Measurements from ENCODE around the gene HEXD.

HEXD gene

DNA sequence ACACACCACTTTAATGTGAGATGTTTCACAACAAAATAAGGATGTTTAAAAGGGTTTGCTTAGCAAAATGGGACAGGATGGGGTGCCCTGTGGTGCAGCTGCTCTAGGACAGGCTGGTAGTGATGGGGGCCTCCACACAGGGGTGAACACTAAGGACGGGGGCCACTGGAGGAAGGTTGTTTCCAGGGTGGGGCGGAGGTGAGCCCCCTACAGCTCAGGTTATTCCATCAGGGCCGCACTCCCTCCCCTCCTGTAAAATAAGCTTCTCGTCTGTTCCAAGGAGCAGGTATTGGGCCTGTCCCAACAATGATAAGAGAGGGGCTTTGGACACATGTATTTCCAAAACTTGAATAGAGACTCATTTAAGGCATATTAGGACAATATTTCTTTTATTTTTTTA, 1.9 kb upstream of the HEXD start:
- DNase-seq: no peak

DNA sequence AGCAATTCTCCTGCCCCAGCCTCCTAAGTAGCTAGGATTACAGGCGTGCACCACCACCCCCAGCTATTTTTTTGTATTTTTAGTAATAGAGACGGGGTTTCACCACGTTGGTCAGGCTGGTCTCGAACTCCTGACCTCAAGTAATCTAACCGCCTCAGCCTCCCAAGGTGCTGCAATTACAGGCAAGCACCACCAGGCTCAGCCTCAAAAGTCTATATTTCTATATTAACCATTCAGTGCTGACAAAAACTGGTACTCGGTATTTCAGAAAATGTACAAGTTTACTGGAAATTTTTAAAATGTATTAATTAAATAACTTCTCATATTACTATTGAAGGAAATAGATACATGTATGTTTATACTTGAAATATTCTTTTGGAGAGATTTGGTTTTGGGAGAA, 1.4 kb upstream of the HEXD start:
- no peak for DNase-seq

DNA sequence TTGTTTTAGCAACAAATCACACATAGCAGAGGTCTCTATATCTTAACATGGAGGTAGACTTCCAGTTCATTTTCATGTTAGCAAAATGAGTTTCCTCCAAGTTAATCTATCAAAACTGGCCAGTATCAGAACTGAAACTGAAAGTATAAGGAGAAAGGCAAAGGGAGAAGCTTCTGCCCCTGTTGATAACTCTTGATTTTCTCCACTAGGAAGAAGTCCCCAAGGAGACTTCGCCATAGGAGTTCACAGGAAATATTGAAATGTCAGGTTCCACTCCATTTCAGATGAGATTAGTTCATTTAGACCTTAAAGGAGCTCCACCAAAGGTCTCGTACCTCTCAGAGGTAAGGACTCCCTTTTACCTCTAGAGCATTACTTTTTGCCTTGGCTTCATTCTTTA, 1.4 kb downstream of the HEXD start:
- no peak for DNase-seq

DNA sequence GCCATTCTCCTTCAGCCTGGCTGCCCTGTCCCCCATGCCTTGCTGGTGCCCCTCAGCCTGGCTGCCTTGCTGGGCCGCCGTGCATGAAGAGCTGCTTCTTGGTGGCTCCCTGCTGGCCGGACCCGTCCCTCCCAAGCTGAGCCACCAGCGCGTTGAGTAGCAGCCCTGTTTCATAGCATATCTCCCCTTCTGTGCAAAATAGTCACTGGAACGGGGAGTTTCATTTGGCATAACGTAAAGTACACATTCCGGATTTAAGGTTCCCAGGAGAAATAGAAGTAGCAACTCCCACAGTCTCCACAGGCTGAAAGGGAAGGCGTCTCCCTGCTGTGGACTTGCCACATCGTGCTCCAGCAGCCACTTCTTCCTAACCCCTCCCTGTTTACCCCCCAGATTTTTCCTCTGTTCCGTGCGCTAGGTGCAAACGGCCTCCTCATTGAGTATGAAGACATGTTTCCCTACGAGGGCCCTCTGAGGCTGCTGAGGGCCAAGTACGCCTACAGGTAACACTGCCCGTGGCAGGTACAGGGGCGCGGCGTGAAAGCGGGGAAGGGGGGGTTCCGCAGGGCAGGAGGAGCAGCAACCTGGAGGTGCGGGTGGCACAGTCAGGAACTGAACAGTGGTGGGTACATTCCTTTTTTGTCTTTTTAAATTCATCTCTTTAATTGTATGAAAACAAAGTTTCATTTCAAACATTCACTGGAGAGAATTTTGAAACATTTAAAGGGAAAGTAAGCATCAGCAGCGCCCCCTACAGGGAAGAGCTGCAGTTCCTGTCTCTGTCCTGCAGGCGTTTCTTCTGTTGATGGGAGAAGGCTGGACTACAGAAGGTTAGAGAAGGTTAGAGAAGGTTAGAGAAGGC, 6.1 kb downstream of the HEXD start:
- DNase-seq: peak in 1 of 4 experiments; percentile 19

DNA sequence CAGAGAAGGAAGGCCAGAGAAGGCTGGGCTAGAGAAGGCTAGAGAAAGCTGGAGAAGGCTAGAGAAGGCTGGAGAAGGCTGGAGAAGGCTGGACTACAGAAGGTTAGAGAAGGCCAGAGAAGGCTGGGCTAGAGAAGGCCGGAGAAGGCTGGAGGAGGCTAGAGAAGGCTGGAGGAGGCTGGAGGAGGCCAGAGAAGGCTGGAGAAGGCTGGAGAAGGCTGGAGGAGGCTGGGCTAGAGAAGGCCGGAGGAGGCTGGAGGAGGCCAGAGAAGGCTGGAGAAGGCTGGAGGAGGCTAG, 6.7 kb downstream of the HEXD start:
- DNase-seq: no peak

DNA sequence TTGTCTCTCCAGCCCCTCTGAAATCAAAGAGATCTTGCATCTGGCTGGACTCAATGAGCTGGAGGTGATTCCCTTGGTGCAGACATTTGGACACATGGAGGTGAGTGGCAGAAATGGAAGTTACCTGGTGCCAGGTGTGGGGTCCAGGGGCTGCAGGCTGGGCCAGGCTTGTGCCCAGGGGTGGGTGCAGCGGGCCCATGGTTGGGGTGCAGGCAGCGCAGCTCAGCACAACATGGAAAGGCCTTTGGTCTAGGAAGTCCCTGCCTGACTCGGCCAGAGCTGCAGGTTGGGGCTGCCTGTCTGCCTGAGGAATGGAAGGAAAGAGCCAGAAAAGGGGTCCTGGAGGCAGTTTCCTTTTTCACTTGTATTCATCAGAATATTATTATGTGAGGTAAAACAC, 10.4 kb downstream of the HEXD start:
- DNase-seq: no peak

DNA sequence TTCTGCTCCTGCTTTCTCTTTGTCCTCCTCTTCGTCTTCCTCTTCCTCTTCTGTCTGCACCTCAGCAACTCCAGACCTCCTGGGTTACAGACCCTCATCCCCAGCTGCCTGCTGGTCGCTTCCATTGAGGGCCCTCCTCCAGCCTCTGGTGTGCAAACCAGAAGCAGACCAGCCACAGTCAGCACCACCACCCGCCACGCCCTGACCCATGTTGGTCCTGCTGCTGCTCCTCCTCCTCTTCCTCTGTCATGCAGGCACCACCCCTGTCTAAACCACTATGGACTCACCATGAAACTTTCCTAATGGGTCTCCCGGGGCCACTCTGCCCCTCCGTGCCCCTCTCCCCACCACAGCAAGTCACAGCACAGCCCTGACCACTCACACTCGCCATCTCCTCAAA, 11.7 kb downstream of the HEXD start:
- DNase-seq: no peak

DNA sequence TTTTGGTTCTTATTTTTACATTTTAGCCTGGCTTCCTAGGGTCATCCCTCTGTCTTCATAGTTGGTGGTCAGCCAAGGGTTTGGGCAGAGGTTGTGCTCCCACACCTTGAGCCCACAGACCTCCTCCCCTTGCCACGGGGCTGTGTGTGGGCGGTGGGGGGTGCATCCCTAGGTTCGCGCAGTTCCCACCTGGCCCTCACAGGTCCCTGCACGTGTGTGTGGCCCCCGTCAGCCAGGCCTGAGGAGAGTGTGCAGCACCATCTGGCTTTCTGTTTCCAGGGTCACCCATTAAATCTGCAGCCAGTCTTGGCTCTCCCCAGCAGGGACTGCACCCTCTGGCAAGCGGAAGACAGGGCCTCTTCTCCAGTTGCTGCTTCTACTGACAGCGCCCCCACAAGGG, 13.9 kb downstream of the HEXD start:
- DNase-seq: no peak

DNA sequence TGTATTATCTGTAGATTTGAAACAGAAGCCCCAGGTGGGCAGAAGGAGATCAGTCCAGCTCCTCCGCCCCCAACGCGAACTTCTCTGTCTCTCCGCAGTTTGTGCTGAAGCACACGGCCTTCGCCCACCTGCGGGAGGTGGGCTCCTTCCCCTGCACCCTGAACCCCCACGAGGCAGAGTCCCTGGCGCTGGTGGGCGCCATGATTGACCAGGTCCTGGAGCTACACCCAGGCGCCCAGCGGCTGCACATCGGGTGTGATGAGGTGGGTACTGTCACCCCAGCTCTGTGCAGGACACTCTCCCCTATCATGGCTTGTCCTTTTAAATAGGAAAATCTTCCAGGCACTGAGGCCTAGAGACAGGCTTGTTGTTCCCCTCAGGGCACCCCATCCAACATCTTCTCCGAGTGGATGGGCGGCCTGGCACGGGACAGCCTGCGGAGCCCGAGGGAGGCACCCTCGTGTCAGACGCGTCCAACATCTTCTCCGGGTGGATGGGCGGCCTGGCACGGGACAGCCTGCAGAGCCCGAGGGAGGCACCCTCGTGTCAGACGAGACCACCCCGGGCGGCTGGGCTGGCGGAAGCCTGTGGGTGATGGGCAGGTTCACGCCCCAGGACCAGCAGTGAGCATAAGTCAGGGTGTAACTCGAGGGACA, 15.5 kb downstream of the HEXD start:
- DNase-seq: no peak

DNA sequence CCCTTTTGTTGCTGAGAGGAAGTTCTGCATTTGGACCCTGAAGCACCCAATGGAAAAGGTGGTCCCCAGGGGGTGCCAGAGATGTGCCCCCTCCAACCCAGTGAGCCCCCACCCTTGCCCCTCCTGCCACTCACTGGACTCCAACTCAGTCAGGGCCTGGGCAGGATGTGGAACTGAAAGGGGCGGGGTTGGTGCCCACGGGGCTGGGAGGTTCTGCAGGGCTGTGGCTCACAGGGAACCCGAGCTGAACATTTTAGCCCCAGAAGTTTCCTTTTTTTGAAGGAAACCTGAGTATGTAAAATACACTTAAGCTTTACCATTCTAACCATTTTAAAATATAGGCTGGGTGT, 16.0 kb downstream of the HEXD start:
- peak in 1 of 4 experiments; percentile 32 for DNase-seq

DNA sequence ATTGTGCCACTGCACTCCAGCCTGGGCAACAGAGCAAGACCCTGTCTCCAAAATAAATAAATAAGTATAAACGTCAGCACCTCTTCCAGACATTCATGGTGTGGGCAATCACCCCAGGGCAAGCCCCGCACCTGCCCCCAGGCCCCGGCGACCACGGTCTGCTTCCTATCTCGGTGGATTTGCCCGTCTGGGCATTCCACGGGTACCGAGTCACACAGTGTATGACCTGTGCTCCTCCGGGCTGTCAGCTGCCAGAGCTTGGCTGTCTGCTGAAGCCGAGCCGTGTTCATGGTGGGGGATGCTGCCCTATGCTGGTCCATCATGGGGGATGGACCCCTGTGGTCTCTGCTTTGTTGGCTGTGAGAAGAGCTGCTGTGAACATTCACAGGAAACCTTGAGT, 17.0 kb downstream of the HEXD start:
- no peak for DNase-seq

DNA sequence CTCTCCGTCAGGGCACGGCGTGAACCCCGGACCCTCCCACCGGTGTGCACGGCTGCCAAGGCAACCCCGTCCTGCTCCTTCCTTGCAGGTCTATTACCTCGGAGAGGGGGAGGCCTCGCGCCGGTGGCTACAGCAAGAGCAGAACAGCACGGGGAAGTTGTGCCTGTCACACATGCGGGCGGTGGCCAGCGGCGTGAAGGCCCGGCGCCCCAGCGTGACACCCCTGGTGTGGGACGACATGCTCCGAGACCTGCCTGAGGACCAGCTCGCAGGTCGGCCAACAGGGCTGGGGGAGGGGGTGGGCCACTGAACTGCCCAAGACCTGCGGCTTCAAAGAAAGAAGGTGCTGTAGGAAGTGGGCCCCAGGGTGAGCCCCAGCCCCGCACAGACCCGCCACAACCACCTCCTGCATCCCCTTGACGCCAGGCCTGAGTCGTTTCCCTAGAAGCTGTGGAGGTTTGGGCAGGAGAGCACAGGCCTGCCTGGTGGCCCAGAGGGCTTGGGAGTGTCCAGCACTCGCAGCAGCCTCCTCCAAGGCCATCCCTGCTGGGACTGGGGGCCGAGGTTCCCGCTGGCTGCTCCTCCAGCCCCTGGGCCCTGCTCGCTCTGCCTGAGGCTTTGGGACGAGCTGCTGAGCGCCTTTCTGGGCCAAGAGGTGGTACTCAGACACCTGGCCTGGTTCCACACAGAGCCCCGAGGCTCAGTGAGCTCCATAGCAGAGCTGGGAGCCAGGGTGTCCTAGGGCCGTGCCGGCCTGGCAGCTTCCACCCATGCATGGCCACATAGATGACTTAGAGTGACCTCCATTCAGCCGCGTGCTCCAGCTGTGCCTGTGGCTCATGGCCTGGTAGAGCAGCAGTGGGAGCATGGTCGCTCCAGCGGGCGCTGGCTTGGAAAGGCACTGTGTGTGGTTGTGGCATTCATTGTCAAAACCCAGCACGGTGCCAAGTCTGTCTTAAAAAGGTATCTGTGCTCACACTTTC, 17.7 kb downstream of the HEXD start:
- DNase-seq: no peak

DNA sequence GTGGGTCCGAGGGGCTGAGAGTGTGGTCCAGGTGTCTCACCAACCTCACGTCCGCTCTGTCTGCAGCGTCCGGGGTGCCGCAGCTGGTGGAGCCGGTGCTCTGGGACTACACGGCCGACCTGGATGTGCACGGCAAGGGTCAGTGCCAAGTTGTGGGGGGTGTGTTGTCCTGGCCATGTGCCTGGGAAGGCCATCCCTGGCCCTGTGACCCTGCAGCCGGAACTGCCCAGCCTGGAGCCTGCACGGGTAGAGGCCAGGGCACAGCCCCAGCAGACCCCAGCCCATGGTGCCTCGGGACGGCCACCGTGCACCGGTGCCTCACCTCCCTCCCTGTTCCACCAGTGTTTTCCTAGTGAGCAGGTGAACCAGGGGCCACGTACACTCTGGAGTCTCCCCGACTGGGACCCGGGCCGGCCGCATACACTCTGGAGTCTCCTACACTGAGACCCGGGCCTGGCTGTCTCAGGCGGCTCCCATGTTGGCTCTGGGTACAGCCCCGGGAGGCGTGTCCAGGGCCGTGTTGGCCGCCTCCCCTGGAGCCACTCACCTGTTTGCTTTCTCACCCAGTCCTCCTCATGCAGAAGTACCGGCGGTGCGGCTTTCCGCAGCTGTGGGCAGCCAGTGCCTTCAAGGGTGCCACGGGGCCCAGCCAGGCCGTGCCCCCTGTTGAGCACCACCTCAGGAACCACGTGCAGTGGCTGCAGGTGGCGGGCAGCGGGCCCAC, 18.6 kb downstream of the HEXD start:
- DNase-seq: no peak

DNA sequence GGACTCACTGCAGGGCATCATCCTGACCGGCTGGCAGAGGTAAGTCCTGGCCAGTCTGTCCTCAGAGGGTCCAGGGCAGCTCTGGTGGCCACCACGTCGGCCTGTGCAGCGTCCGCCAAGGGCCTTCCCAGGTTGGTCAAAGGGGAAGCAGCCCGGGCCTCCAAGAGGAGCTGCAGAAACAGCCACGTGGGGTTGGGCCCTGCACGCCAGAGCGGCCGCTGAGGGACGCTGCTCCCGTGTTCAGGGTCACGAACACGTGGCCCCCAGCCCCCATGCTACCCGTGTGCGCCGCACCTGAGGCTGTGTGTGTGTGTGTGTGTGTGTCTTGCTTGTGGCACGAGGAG, 19.1 kb downstream of the HEXD start:
- DNase-seq: no peak

DNA sequence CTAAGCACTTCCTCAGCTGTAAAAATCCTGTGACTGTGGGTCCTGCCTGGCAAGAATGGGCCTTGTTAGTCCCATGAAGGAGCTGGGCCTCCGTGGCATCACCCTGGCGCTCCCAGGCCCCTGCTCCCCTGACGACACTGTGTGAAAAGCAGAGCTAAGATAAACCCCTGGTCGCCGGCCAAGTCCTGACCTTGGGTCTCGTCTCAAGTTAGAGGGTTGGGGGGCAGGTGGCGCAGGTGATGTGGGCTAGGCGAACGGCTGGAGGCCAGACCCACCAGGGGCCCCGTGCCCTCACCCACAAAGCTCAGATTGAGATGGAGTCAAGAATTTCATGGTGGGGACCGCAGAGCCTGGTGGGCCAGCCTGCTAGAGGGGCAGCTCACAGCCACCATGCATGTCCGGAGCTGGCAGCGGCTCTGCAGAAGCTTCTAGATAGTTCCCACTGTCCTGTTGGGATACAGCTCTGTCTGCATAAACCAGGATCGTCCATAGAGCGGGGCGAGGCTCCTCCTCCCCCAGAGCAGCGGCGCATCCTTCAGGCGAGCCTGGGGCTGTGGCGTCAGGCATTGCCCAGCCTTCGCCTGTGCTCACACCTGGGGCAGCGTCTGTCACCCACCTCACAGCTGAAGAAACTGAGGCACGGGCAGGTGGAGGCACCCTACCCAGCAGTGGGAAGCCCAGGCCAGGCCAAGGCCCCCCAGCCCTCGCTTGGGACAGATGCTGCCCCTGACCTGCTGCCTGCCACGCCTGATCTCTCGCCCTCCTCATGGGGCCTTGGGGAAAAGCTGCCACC, 20.4 kb downstream of the HEXD start:
- DNase-seq: no peak

DNA sequence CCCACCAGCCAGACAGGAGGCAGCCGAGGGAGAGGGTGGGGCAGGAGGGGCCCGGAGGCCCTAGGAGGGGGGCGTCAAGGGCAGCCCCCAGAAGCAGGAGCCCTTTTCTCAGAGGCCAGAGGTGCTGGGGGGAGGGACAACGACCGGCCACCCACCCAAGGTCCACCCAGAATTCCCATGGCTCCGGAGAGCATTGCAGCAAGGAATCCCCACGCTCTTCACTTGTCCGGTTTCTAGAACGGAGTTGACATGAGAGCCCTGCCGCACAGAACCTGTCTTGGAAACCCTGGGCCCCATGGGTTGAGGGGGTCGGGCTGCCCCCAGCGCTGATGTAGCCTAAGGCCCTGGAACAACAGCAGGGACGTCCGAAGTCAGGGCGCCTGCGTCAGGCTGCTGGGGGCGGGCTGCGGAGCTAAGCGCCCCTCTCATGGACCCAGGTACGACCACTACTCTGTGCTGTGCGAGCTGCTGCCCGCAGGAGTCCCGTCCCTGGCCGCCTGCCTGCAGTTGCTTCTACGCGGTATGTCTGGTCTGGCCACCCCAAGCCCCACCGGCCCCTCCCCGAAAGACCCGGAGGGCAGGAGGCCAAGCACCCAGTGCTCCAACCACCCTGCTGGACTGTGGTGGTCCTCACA, 21.2 kb downstream of the HEXD start:
- no peak for DNase-seq

DNA sequence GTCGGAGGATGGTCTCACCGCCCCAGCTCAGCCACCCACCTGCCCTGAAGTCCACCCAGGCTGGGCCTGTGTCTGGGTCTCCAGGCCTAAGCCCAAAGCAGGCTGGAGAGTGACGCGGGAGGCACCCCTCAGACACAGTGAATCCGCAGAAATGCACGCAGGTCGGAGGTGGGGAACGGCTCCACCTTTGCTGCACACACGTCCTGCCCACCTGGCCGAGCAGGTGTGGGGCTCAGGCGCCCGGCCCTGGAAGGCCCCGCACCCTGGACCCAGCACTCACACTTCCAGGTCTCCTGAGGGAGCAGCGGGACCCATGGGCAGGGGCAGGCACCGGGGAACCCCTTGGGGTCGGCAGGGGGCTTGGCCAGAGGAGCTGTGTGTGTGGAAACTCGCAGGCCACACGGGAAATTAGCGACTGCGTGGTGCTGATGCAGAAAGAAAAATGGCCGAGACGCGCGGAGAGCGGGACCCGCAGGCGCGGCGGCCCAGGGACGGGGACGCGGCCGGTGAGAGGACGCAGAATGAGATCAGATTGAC, 21.8 kb downstream of the HEXD start:
- DNase-seq: no peak

DNA sequence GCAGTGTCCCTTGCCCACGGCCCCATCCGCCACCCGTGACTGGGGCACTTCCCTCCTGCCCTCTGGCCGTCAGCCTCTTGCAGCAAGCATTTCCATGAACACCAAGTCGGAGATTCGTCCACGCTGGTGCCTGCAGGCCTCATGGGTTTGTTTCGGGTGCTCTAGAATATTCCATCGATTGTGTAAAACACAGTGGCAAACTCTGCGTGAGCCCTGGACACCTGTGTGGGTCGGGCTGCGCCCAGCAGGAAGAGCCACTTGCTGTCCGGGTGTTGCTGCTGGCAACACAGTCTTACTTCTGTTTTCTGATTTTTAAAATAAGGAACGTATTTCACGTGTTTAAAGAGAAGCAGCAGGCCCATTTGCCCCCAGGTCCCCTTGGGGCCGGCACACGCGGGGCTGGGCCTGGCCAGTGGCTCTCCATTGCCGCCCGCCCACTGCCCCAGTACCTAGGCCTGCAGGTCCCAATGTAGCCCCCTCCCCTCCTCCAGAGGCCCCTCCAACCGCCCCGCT, 22.4 kb downstream of the HEXD start:
- DNase-seq: no peak

DNA sequence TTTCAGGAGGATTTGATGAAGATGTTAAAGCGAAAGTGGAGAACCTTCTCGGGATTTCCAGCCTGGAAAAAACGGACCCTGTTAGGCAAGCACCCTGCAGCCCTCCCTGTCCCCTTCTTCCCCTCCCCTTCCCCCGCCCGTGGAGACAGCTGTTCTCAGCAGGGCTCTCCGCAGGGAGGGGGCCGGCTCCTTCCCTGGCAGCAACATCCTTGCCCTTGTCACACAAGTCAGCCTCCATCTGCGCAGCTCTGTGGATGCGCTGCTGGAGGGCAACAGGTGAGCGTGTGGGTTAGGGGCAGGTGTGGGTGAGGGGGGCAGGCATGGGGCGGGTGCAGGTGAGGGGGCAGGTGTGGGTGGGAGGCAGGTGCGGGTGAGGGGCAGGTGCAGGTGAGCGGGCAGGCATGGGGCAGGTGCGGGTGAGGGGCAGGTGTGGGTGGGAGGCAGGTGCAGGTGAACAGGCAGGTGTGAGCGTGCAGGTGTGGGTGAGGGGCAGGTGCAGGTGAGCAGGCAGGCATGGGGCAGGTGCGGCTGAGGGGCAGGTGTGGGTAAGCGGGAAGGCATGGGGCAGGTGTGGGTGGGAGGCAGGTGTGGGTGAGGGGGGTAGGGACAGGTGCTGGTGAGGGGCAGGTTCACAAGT, 23.0 kb downstream of the HEXD start:
- DNase-seq: no peak

DNA sequence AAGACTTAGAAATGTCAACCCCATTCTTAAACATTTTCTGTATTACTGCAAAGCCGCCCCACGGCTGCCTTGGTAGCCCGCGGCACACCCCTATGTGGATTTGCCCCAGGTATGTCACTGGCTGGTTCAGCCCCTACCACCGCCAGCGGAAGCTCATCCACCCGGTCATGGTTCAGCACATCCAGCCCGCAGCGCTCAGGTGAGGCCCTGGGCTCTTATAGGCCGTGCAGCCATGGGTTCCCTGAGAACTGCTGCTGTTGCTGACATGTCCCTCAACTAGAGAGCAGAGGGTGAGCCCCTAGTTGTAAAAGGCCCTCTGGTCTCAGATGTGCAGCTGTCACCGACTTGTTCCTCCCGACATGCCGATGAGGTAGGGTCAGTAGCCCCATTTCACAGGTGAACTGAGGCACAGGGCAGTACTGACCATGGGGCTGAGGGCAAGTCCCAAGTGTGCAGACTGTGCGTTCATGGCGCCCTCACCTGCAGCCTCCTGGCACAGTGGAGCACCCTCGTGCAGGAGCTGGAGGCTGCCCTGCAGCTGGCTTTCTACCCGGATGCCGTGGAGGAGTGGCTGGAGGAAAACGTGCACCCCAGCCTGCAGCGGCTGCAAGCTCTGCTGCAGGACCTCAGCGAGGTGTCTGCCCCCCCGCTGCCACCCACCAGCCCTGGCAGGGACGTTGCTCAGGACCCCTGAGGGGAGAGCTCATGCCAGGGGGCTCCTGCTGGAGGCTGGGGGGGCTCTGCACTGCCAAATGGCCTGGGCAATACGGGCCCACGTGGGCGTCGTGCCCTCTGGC, 23.7 kb downstream of the HEXD start:
- no peak for DNase-seq
